HG03432 (cell line): ENCODE measurements around the gene ENDOU.
"Not testable (repeated sequence)": the region's sequence is repeated elsewhere in the genome, so short reads cannot be mapped to it uniquely, and the experiment has no call there.

Experiments
- ATAC-seq: cut with Tn5 transposase; IDR thresholded peaks from one replicate; pipeline ENCODE4 v1.9.1; 2021; ENCODE audit warnings: mild to moderate bottlenecking, moderate library complexity; ENCODE audit not compliant: unreplicated experiment

ENDOU gene

DNA sequence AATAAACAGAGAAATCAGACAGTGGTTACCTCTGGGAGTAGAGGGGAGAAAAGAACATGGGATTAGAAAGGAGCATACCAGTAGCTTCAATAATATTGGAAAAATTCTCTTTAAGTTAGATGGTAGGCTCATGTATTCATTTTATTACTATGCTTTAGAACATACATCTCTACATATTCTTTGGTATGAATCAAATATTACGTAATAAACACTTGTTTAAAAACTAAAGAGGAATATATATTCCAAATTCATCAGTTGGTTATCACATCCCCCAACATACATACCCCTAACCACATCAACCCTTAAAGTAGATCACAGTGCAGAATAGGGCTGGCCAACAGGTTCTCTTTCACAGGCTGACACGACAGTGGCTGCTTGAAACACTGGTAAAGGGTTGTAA lies 25.0 kb downstream of the ENDOU start:
- ATAC-seq = no peak

DNA sequence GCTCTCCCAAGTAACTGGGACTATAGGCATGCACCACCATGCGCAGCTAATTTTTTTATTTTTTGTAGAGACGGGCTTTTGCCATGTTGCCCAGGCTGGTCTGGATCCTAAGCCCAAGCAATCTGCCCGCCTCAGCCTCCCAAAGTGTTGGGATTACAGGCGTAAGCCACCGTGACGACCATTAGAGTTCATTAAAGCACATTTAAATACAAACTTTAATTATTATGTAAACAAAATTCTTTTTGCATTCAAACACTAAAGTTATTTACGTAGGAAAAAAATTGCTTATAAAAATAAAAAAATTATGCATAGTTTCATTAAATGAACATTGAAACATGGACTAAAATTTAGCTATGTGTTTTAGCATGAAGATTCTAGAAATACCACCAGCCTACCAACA lies 26.7 kb downstream of the ENDOU start:
- no peak for ATAC-seq

- no peak for ATAC-seq
These were observed 27.2 kb downstream of the ENDOU start for GRCh38 chr12:47698055-47698454.

DNA sequence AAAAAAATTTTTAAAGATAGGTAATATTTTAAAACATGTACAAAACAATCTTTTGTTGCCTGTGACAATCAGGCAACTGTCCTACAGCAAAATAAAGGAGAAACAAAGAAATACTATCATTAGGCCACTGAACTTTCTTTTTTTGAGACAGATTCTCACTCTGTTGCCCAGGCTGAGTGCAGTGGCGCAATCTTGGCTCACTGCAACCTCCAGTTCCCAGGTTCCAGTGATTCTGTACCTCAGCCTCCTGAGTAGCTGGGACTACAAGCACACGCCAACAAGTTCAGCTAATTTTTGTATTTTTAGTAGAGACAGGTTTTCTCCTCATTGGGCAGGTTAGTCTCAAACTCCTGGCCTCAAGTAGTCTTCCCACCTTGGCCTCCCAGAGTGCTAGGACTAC lies 36.1 kb downstream of the ENDOU start:
- no peak for ATAC-seq

DNA sequence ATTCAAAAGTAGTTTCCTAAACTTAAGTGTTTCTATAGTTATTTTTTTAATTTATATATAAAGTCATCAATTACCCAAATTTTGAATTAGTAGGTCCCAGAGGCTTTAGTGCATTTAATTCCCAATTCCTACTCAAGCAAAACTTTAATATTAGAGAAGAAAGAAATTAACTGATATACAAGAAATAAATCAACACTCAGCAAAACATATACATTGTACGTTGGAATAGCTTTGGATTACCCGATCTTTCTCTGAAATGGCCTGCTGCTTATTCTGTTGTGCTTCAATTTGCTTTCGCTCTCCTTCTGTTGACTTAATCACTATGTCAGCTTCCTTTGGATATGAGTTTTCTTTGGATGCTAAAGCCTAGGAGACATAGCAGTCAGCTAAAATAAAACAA lies 37.7 kb downstream of the ENDOU start:
- no peak for ATAC-seq

DNA sequence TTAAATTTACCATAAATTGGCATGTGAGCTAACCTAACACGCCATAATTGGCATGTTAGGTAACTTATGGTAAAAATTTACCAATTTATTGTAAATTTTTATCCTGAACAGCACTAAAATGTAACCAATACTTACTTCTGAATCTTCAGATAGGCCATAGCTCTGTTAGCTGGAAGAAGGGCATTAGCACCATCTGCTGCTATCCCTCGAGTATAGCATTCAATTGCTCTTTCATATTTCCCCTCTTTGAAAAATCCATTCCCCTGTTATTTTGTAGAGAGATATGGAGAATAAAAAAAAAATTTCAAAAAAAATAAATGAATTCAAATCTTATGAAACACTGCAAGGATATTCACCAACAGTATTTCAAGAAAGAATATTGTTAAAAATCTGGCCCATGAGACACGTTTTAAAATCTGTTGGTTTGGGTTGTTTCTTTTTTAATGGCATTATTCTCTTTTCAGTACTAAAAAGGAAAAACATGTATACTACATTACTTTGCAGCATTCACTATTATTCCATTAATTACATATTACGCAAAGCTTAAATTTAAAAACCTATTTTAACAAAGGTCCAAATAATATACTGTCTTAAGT lies 38.5 kb downstream of the ENDOU start:
- no peak for ATAC-seq

GRCh38 chr12:47679785-47680184 lies 45.5 kb downstream of the ENDOU start:
- ATAC-seq = no peak

DNA sequence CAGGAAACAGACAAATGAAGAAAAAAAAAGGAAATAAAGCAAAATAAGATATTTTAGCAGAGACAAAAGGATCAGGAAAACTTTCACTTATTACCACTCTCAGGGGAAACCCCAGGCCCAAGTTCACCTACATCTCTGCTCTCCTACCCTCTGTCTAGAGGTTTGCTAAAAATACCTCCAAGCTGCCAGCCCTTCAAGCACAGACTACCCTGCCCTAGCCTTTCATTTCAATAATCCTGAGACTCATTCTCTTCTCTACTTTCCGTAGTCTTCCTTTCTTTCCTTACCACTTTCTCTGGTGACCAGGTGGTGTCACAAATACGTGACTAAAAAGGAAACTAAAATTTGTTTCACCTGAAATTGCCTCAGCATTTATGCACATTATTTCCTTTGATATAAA lies 53.2 kb downstream of the ENDOU start:
- no peak for ATAC-seq

- ATAC-seq = not testable (repeated sequence)
These were observed 57.4 kb downstream of the ENDOU start for GRCh38 chr12:47667935-47668334.
